GM12892 (cell line): Measurements from ENCODE around the gene JMJD8.

Experiments
- POLR2A ChIP-seq: IDR thresholded peaks from 2 replicates; pipeline ENCODE4 v1.6.1; 2011; ENCODE audit warnings: low read depth, low read length, control low read depth
- TAF1 ChIP-seq: IDR thresholded peaks from 2 replicates; pipeline ENCODE4 v1.6.1; 2011; ENCODE audit warnings: low read depth, mild to moderate bottlenecking, control low read depth, low read length, borderline replicate concordance

GRCh38 chr16:634996-635395 lies 49.1 kb downstream of the JMJD8 start:
- TF ChIP-seq POLR2A (no peak), TAF1 (no peak)
